ENCODE data around the gene B4GALNT3.
"Not testable (repeated sequence)": the region's sequence is repeated elsewhere in the genome, so short reads cannot be mapped to it uniquely, and the experiment has no call there.

The B4GALNT3 gene

DNA sequence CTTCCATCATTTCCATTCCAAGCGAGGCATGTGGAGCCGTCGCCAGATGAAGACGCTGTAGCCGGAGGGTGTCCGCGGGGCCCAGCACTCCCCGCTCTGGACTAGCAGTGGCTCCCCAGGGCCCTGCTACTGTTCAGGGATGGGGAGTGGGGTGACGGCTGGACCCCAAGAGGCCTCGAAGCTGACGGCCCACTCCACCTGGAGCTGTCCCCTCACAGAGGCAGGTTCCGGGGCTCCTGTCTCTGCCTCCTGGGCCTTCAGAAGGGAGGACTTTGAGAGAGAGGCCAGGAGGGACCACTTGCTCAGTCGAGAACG is 101.6 kb downstream of the B4GALNT3 start:
- no peak for DNase-seq

DNA sequence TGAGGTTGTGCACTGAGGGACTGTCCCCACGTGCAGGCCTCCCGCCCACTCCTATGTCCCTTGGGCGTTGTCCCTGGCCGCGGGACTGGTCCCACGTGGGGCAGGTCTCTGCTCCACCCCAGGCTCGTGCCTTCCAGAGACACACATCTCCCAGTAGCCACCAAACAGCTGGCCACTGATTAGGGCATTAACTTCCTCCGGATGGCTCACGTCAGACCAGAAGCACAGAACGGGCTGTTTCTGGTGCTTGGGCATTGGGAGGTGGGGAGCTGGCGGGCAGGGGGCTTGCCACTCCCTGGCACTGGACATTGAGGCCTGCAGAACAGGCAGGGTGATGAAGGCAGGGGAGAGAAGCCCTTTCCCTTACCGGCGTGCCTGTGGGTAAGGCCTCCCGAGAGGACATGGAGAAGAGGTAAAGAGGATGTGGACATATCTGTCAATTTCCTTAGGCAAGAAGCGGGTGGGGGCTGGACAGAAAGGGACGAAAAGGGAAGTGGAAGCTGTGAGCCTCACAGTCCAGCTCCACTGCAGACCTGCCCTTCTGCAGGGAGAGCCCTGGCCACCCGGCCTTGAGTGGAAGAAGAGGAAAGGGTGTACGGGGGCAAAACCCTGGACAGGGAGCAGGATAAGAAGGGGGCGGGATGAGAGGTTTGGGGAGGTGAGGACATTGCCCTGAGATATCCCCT is 102.3 kb downstream of the B4GALNT3 start:
- no peak for DNase-seq

DNA sequence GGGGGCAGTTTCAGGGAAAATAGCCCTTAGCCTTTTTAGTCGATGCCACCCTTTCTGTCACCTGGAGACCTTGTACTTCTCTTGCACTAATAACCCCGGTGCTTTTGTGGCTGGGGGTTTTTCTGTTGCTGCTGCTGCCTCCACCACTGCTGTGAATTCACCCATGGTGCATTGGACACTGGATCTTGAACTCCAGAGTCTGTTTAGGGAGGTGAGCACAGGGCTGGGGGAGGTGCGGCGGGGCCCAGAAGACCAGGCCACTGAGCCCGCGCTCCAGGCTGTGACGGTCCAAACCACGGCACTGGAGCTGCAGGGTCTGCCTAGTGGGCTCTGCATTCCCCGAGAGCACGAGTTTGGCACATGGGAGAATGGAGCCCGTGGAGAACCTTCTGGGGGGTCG is 102.9 kb downstream of the B4GALNT3 start:
- DNase-seq = no peak

DNA sequence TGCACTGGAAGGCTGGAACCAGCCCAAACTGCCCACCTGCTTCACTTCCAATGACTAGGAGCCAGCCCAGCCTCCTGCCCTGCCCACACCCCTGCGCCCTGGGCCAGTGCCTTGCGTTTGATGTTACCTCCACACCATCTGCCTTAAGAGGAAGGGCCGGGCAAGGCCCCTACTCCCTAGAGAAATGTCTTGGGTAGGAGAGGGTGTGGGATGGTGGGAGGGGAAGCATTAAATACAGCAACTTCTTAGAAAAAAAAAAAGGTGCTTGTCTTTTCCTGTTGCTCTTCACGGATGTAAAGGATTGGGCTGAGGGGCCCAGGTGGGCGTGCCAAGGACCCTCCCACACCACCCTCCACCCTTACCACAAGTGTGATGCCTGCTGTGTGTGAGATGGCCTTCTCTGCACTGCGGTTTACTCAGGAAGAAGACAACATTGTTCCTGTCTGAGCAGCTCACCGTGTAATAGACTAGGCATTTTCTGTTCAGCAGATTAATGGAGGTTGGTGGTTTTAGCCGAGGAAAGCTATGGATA is 103.6 kb downstream of the B4GALNT3 start:
- DNase-seq = peak; percentile 63

DNA sequence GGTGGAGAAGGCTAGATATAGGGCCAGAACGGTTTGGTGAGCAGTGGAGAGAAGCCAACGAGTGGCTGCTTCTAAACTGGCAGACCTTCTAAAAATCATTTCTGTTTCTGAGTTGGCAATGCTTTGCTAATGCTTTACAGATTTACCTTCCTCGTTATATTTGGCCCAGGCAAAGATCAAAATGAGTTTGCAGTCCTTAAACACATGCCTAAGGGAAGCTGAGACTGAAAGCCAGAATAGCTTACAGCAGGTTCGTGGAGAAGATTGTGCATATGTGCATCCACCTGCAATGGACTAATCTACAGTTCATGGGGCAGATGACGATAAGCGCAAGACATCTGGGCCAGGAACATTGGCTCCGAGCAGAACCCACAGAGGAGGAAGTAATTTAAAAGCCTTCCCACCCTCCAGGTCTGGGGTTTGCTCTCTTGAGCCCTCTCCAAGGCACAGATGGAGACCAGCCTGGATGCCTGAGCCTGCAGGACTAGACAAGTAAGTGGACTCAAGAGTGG is 104.1 kb downstream of the B4GALNT3 start:
- DNase-seq = peak; percentile 12

DNA sequence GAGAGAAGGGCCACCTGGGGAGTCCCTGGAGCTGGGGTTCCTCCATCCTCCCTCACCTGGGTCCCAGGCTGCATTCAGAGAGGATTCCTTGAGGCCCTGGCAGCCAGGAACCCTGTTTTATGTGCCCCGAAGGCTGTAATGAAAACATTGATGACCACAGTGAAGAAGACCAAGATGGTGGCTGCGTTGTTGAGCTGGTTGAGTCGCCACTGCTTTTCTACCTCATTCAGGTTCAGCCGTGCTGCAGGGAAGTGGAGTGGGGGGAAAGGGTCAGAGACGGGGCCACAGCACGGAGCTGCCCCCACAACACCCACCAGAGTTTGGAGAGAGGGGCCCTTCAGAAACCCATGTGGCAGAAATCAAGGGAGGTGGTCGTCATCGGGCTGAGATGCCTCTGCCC is 105.4 kb downstream of the B4GALNT3 start:
- no peak for DNase-seq

DNA sequence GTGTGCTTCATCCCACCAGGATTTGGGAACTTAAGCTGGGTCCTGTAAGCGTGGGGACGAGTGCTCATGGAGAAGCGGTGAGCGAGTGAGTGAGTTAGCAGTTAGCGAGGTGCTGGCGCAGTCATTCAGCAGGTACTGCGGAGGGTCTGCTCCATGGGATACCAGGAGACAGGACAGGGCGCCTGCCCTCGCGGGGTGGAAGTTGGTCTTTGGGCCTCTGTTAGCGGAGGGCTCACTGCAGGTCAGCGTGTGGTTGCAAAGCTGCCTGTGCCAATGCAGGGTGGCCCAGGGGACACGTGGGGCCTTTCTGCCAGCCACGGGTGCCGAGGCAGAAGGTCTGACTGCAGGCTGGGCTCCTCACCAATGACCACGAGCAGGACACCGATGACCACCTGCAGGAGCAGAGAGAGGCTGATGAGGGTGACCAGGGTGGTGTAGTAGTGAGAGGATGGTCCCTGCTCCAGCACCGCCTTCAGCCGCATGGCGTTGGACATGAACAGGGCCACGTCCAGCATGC is 105.9 kb downstream of the B4GALNT3 start:
- DNase-seq = no peak

DNA sequence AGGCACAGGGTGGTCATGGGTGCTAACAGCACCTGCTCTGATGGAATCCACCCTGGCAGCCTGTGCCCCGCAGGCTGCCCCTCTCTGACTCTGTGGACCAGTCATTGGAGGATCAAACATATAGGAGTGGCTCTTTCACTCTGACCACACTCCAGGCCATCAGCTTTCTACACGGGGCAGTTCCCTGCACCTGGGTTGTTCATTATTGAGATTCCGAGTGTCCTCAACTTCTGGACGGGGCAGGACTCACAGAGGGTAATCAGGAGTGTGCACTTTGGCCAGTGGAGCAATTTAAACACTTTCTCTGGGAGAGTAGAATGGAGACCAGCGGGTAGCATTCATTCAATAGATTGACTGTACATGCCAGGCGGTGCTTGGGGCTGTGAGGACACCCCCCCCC is 108.7 kb downstream of the B4GALNT3 start:
- DNase-seq = no peak

DNA sequence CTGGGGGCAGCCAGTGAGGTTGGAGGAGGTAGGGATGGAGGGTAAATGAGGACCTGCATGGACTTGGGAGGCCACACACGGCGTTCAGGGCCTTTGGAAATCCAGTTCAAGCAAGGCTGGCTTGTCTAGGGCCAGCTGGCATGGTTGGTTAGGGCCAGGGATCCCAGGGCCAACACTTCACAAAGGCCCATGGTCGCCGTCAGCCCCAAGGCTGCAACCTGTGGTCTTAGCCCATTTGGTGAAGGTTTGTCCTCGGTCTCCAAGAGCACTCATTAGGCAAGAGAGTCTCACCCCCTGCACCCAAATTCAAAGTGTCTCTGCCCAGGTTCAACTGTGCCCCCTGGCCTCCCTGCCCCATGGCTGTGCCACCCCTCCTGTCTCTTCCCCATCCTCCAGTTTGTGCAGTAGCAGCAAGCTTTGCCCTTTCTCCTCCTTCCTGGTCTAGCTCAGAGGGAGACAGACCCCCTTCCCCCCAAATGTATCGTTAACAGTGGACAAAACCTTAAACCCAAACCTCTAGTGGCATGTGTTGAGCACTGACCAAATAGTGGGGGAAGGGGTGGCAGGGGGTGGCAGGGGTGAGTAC is 109.4 kb downstream of the B4GALNT3 start:
- DNase-seq = no peak

DNA sequence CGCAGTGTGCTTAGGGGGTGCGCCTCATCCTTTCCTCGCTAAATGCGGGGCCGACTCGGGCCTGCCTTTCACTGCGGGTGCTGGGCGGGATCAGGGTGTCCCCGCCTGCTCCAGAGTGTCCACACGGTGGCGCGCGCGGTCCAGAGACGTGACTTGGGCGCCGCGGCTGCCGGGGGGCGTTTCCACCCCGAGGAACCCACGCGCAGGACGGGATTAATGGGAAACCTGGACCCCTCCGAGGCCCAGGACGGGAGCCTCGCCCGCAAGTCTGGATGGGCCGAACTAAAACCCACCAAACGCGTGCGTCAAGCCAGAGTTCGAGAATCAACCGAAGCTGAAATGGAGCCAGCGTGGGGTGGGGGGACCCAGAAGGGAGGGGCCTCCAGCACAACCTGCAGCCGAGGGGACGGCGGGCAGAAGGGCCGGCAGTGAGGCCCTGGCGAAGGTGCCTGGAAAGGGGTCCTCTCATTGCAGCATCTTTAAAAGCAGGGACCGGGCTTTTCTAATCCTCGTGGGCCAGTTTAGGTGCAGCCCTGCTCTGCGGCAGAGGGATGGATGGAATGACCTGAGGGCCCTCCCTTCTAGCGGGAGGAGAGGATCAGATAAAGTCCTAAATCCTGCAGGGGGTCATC is 110.2 kb downstream of the B4GALNT3 start:
- DNase-seq = peak; percentile 82

DNA sequence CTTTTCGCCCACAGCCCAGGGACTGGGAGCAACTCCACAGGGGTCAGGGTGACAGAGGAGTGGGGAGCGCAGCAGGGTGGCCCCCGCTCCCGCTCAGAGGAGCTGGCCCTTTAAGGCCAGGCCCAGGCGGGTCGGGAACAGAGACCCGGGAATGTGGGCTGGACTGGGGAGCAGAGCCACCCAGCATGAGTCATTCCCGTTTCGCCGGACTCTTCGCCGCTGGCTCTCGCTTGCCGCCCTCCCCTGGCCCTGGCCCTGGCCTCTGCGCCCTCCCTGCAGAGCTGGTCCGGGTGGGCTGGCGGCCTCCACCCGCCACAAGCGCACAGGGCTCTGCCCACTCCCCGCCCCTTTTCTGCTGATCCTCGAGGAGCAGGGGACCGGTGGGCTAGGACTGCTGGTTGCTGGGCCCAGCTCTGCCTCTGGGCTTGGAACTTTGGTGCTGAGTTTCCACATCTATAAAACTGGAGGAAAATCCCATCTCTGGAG is 110.7 kb downstream of the B4GALNT3 start:
- DNase-seq = no peak

DNA sequence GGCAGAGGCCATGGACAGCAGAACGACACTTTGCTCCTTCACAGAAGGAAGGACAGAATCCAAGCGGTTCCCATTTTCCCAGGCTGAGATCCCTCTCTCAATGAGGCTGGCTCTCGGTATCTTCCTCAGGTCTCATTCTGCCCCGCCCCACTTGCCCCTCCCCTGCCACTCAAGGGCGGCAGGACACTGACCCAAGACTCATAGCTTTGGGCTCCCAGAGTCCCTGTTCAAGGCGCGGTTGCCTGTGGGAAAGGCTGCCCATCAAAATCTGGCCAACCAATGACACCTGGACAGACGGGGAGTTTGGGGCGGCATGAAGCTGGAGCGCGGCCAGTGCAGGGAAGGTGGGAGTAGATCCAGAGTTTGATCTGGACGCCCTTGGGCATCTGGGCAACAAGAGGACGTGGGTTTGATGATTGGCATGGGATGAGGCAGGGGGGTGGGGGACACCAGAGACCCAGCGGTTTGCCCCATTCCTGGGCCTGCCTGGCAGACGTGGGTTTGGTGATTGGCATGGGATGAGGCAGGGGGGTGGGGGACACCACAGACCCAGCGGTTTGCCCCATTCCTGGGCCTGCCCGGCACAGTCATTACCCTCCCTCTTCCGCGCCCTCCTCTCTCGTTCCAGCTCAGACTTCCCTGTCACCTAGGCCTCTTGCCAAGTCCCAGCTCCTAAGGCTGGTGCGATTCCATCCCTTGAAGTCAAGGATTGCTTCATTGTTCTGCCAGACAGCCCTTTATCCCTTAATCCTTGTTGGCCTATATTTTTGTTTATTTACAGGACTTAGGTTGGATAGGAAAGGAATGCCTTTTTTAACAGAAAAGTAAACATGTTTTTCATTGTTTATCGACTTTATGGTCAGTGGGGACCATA is 111.4 kb downstream of the B4GALNT3 start:
- DNase-seq = no peak

DNA sequence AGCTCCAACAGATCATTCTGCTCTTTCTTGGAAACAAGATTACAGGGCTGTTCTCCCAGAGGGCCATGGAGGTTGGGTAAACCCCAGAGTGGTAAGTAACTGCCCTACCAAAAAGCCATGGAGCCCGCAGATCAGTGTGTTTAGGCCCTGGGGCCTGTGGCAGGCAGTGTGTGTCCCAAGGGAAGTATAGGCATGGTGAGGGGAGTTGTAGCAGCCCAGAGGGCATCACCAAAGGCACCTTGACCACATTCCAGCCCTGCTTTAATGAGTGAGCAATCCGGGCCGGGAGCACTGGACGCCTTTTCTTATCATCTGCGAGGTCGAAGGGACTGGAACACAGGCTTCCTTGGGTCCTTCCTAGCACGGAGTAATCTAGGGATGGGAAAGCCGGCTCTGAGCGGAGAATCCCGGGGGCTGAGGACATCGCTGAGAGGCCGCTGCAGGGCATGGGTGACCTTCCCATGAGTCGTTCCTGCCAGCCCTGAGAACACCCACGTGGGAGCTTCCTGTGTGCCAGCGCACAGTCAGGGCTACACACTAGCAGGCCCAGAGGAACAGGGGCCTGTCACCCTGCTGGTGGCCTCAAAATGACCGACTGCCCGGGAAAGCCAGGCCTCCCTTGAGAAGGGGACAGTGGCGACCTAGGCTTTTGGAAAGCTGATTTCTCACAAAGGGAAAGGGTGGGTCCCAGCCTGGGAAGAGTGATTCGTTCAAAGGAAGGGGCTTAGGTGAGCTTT is 112.2 kb downstream of the B4GALNT3 start:
- DNase-seq = no peak

DNA sequence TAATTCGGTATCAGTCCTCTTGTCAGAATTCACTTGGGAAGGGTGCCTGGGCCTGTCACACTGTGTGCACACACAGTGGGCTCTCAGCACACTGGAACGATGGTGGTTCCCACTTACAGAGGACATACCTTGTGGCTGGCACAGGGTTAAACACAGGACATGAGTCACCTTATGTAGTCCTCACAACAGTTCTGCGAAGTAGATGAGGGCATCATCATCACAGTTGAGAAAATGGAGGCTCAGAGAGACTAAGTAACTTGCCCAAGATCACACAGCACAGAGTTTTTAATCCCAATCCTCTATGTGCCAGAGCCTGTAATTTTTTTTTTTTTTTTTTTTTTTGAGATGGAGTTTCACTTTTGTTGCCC is 112.8 kb downstream of the B4GALNT3 start:
- peak; percentile 52 for DNase-seq

DNA sequence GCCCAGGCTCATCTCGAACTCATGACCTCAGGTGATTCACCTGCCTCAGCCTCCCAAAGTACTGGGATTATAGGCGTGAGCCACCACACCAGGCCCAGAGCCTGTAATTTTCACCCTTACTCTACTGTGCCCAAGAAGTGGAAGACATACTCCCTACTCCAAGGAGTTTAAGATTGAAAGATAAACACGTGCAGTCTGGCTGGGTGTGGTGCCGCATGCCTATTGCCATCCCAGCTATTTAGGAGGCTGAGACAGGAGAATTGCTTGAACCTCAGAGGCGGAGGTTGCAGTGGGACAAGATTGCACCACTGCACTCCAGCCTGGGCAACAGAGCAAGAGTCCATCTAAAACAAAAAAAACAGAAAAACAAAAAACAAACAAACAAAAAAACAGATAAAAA is 113.5 kb downstream of the B4GALNT3 start:
- no peak for DNase-seq

DNA sequence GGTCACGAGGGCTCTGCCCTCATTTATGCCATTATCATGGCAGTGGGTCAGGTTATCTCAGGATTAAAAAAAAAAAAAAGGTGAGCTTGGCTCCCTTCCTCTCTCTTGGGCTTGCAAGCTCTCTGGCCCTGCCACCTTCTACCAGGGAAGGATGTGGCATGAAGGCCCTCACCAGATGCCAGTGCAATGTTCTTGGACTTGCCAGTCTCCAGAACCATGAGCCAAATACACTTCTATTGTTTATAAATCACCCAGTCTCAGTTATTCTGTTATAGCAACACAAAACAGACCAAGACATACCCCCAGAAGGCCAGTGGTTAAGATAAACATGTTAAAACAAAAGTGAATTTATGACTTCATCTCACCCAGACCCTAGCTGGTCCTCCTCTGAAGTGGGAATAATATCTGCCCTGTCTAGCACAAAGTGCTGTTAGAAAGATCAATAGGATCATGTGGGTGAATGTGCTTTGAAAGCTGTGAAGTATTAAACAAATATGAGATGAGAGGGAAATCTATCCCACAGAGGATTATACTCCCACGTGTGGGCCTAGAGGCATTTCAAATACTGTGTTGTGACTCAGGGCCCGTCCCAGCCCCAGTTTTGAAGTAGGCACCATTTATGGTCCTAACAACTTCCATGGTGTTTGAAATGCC is 114.9 kb downstream of the B4GALNT3 start:
- DNase-seq = no peak

DNA sequence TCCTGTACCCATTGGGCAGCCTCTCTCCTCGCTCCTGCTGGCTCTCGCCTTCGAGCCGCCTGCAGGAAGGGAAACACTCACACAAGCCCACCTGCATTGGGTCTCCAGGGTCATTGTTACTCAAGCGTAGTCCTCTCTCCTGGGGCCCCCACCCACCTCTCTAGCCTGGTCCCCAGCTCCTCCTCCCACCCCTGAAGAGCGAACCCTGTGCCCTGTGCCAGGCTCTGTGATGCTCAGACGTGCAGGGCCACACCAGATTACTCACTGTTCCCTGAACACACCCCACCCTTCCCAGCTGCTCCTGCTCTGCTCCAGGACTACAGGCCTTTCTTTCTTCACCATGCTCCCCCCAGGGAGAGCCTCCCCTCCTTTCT is 115.4 kb downstream of the B4GALNT3 start:
- DNase-seq = no peak

DNA sequence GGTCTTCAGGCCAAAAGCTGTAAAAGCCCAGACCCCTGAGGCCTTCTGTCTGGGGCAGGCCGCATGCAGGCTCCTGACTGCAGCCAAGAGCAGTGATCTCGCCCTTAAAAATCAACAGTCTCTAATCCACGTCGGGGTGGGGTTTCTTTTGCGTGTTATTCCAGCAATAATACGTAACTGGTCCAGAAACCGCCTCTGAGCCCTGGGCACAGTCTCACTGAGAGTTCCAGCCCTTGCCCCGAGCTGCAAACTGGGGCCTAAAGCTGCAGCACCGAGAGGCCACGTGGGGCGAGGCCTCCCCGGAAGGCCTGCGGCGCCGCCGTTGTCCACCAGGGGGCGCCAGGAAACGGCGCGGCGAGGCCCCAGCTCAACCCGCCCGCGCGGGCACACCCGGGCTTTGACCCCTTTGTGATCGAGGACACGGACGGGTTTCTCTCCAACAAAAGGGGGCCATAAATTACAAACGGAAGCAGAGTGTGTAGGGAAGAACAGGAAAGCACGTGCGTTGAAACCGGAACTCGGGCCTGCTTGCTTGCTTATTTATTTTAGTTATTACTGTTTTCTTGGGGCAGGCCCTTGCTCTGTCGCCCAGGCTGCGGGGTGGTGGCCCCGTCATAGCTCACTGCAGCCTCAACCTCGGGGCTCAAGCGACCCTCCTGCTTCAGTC is 116.3 kb downstream of the B4GALNT3 start:
- DNase-seq = peak; percentile 89

DNA sequence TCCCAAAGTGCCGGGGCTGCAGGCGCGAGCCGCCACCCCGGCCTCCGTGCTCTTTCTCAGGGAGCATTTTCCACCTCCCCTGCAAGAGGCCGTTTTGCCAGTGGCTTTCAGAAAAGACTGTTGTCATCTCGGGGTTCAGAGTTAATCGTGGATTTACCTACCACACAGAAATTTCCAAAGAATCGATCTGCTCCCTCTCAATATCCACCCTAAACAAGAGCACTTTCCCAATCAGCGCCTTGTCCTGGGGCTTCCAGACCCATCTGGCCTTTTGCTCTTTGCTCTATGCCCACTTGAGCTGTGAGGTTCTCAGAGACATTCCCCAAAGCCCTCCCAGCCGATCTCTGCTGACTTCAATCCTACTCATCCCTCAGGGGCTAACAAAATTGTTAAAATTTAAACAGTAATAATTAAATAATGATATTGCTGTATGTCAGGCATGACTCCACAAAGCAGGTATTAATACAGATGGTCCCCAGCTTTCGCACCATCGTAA is 116.9 kb downstream of the B4GALNT3 start:
- no peak for DNase-seq

DNA sequence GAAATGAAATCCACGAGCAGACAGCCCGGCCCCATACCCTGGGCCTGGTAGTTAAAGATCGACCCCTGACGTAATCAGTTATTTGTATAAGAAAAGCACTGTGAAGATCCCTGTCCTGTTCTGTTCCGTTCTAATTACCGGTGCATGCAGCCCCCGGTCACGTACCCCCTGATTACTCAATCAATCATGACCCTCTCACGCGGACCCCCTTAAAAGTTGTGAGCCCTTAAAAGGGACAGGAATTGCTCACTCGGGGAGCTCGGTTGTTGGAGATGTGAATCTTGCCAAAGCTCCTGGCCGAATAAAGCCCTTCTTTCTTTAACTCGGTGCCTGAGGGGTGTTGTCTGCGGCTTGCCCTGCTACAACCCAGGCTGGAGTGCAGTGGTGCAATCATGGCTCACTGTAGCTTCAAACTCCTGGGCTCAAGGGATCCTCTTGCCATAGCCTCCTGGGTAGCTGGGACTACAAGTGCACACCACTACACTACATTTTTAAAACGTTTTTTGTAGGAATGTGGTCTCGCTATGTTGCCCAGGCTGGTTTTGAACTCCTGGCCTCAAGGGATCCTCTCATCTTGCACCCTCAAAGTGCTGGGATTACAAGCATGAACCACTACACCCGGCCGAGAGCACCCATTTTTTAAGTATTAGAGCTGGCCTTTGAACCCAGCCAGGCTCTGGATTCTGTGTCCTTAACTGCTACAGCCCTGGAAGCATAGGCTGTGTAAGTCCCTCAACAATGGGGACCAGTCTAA is 118.4 kb downstream of the B4GALNT3 start:
- not testable (repeated sequence) for DNase-seq

Data from activated CD4-positive, alpha-beta T cell treated with anti-CD3 and anti-CD28 coated beads, Interleukin-2, amount 50 U/mL, for 16 hours (primary cell).